Measurements from ENCODE around the gene HNRNPA1. TPM values are rescaled to one million over a fixed set of nuclear protein-coding genes. Genes with fewer than 3 reads are reported as not detected.
A peak's percentile ranks its signal among the peaks of the same experiment; 100 is the strongest.

HNRNPA1 gene
- total RNA-seq, 1 donor from 2014 or later: 1,804 TPM

- H3K36me3 Mint-ChIP-seq (ENCODE audit: low read depth, unreplicated experiment): no peaks in the 10 kb centered on the region
- H3K9me3 Mint-ChIP-seq (ENCODE audit: unreplicated experiment): no peaks in the 10 kb centered on the region
- TF ChIP-seq, protein P1, sequence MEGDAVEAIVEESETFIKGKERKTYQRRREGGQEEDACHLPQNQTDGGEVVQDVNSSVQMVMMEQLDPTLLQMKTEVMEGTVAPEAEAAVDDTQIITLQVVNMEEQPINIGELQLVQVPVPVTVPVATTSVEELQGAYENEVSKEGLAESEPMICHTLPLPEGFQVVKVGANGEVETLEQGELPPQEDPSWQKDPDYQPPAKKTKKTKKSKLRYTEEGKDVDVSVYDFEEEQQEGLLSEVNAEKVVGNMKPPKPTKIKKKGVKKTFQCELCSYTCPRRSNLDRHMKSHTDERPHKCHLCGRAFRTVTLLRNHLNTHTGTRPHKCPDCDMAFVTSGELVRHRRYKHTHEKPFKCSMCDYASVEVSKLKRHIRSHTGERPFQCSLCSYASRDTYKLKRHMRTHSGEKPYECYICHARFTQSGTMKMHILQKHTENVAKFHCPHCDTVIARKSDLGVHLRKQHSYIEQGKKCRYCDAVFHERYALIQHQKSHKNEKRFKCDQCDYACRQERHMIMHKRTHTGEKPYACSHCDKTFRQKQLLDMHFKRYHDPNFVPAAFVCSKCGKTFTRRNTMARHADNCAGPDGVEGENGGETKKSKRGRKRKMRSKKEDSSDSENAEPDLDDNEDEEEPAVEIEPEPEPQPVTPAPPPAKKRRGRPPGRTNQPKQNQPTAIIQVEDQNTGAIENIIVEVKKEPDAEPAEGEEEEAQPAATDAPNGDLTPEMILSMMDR (IDR thresholded peaks at IDR 0.05; ENCODE audit: unreplicated experiment): no peak
- no peak for DNase-seq (ENCODE audit: low spot score)
- no peak overlapping the region for H3K4me3 Mint-ChIP-seq (ENCODE audit: unreplicated experiment)
- no peak overlapping the region for H3K27ac Mint-ChIP-seq (ENCODE audit: unreplicated experiment)
- H3K4me1 Mint-ChIP-seq (ENCODE audit: unreplicated experiment): peaks cover 12% of the 10 kb centered on the region
- peaks cover 12% of the 10 kb centered on the region for H3K27me3 Mint-ChIP-seq (ENCODE audit: unreplicated experiment)
Measured at GRCh38 chr12:54301428-54302048, 21.0 kb downstream of the HNRNPA1 start.

DNA sequence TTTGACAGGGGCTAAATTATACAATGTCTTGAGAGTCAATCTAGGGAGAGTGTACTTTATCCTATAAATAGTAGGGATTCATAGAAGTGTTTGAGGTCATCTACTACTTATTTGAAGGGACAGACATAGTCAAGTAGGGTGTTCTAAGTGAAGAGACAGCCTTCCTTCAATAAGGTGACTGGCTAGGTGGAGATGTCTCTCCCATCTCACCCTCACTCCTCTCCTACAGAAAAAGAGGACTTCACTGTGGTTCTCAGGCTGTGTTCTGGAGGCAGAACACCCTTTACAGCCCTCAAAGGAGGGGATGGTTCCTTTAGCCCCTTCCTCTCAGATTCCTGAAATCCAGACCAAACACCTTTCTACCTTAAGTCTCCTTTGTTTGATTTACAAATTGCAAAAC, 23.1 kb downstream of the HNRNPA1 start:
- H3K4me1 Mint-ChIP-seq (ENCODE audit: unreplicated experiment): peaks cover 12% of the 10 kb centered on the region
- H3K27me3 Mint-ChIP-seq (ENCODE audit: unreplicated experiment): peaks cover 8% of the 10 kb centered on the region
- H3K27ac Mint-ChIP-seq (ENCODE audit: unreplicated experiment): no peak overlapping the region
- H3K4me3 Mint-ChIP-seq (ENCODE audit: unreplicated experiment): no peak overlapping the region
- H3K9me3 Mint-ChIP-seq (ENCODE audit: unreplicated experiment): no peaks in the 10 kb centered on the region
- H3K36me3 Mint-ChIP-seq (ENCODE audit: low read depth, unreplicated experiment): no peaks in the 10 kb centered on the region
- TF ChIP-seq, protein P1 (IDR thresholded peaks at IDR 0.05; ENCODE audit: unreplicated experiment): no peak
- DNase-seq (ENCODE audit: low spot score): no peak

- Mint-ChIP-seq H3K27ac (ENCODE audit: unreplicated experiment) (no peak overlapping the region), H3K27me3 (ENCODE audit: unreplicated experiment) (peaks cover 5% of the 10 kb centered on the region), H3K9me3 (ENCODE audit: unreplicated experiment) (no peaks in the 10 kb centered on the region), H3K4me3 (ENCODE audit: unreplicated experiment) (no peak overlapping the region), H3K36me3 (ENCODE audit: low read depth, unreplicated experiment) (no peaks in the 10 kb centered on the region), H3K4me1 (ENCODE audit: unreplicated experiment) (peaks cover 12% of the 10 kb centered on the region)
- peak; percentile 22 for DNase-seq (ENCODE audit: low spot score)
- TF ChIP-seq, protein P1 (IDR thresholded peaks at IDR 0.05; ENCODE audit: unreplicated experiment): no peak
Measured at GRCh38 chr12:54304187-54304810, 23.8 kb downstream of the HNRNPA1 start.

- no peak overlapping the region for H3K4me3 Mint-ChIP-seq (ENCODE audit: unreplicated experiment)
- H3K27ac Mint-ChIP-seq (ENCODE audit: unreplicated experiment): no peak overlapping the region
- peaks cover 6% of the 10 kb centered on the region for H3K4me1 Mint-ChIP-seq (ENCODE audit: unreplicated experiment)
- TF ChIP-seq, protein P1 (IDR thresholded peaks at IDR 0.05; ENCODE audit: unreplicated experiment): no peak
- H3K27me3 Mint-ChIP-seq (ENCODE audit: unreplicated experiment): peaks cover 4% of the 10 kb centered on the region
- no peak for DNase-seq (ENCODE audit: low spot score)
- H3K36me3 Mint-ChIP-seq (ENCODE audit: low read depth, unreplicated experiment): no peaks in the 10 kb centered on the region
- H3K9me3 Mint-ChIP-seq (ENCODE audit: unreplicated experiment): no peaks in the 10 kb centered on the region
Measured at GRCh38 chr12:54306925-54307741, 26.6 kb downstream of the HNRNPA1 start.

All from endothelial cell (in vitro differentiated cells).